Colonic mucosa (tissue), 4 donors: ENCODE data around the gene SLC25A48. TPM values are rescaled to one million over a fixed set of nuclear protein-coding genes. Genes with fewer than 3 reads are reported as not detected.

Source experiments
- DNase-seq: peaks from one replicate; pipeline ENCODE4 v3.0.0-alpha.2; 2020
- H3K27ac ChIP-seq: fragments of 200-600 bp; one replicate; pipeline ENCODE4 v1.8.0; 2021
- H3K27me3 ChIP-seq: fragments of 200-600 bp; one replicate; pipeline ENCODE4 v1.8.0; 2021
- H3K36me3 ChIP-seq: fragments of 200-600 bp; one replicate; pipeline ENCODE4 v1.8.0; 2021
- H3K4me1 ChIP-seq: fragments of 200-600 bp; one replicate; pipeline ENCODE4 v1.8.0; 2021; ENCODE audit warnings: mild to moderate bottlenecking
- H3K4me3 ChIP-seq: fragments of 200-600 bp; one replicate; pipeline ENCODE4 v1.8.0; 2021
- H3K9ac ChIP-seq, 2 donors: one replicate each; pipeline ENCODE4 v1.7.0; 2013; ENCODE audit warnings: control low read depth in 2 of 2, low read depth in 2 of 2, low read length in 2 of 2
- H3K9me3 ChIP-seq: fragments of 200-600 bp; one replicate; pipeline ENCODE4 v1.8.0; 2021
- intact Hi-C: fragments of 100-400 bp; cut with DNase I; formaldehyde crosslinking; loops from one replicate; pipeline ENCODE4 v1.14.1; 2022
- microRNA-seq: library from miRNA; unstranded; fragments of <30 nt; microRNA quantifications from one replicate; pipeline ENCODE4, GENCODE V29; 2019
- total RNA-seq, 2 donors: library from RNA; stranded (reverse); fragmentation: NEBNext Ultra II Directional in 1 of 2; extraction: Animal tissue kit (Norgen Biotek cat#: 25700) in 1 of 2; gene quantifications; one replicate each; pipeline ENCODE4 v1.2.1, GENCODE V29; 2021
- TF ChIP-seq, protein P1 (sequence below): fragments of 200-600 bp; IDR thresholded peaks from one replicate; pipeline ENCODE4 v1.8.0; 2022; ENCODE audit warnings: antibody characterized with exemption, mild to moderate bottlenecking
- donor health status: healthy.
- donor health status: DM: no; HTN: no; CAD: no.
- donor health status: DM: no; HTN: no; CAD: no.

The SLC25A48 gene
- total RNA-seq, 2 donors from 2014 or later, result 4.1 to 6.0 TPM

DNA sequence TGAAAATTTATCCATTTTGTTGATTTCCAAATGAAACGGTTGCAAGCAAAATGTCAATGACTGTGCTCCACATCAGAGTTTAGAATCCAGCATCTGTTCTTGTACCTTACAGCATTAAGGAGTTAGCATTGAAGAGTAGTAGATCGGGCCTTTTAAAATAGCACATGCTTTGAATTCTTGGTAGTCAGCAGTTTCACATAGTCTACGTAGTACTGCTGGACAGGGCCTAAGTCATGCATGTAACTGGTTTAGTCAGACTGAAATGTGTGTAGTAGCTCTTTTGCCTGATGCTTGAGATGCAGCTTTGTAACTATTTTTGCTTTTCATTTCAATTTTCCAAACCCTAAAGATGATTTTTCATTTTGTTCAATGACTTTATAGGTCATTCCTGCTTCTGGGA lies 100.5 kb downstream of the SLC25A48 start:
- H3K27ac ChIP-seq, result no peak overlapping the region
- intact Hi-C loops, result no loop called here
- H3K27me3 ChIP-seq, result peaks cover 20% of the 10 kb centered on the region
- TF ChIP-seq, protein P1, sequence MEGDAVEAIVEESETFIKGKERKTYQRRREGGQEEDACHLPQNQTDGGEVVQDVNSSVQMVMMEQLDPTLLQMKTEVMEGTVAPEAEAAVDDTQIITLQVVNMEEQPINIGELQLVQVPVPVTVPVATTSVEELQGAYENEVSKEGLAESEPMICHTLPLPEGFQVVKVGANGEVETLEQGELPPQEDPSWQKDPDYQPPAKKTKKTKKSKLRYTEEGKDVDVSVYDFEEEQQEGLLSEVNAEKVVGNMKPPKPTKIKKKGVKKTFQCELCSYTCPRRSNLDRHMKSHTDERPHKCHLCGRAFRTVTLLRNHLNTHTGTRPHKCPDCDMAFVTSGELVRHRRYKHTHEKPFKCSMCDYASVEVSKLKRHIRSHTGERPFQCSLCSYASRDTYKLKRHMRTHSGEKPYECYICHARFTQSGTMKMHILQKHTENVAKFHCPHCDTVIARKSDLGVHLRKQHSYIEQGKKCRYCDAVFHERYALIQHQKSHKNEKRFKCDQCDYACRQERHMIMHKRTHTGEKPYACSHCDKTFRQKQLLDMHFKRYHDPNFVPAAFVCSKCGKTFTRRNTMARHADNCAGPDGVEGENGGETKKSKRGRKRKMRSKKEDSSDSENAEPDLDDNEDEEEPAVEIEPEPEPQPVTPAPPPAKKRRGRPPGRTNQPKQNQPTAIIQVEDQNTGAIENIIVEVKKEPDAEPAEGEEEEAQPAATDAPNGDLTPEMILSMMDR, result no peak
- no peak overlapping the region for H3K9ac ChIP-seq
- no peaks in the 10 kb centered on the region for H3K36me3 ChIP-seq
- H3K4me1 ChIP-seq, result no peaks in the 10 kb centered on the region
- DNase-seq, result no peak
- H3K4me3 ChIP-seq, result no peak overlapping the region
- H3K9me3 ChIP-seq, result no peaks in the 10 kb centered on the region

DNA sequence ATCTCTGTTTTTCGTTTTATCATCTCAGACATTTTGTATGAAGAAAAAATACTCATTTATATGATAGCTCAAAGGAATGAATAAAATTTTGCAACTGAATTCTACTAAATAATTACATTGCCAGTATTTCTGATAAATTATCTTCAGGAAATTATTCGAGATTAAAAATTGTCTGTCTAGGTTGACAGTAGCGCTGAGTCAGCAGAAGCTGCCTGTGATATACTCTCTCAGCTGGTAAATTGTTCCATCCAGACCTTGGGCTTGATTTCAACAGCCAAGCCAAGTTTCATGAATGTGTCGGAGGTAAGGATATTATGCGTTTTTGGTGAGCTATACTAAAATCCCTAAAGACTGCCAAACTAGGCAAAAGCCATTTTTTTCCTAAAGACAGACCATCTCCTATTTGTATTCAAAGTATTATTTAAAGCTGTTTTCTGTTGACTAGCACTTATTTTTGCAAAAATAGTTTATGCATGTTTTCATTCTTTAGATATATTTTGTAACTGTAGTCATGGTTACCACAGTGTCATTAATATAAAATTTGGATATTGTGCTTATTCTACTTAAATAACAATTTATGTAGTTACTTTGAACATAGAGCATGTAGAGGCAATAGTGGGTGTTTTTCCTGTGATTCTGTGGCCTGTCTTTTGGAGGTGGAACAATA lies 102.9 kb downstream of the SLC25A48 start:
- Histone ChIP-seq H3K9me3 (no peaks in the 10 kb centered on the region), H3K27ac (no peak overlapping the region), H3K4me3 (no peak overlapping the region), H3K27me3 (no peaks in the 10 kb centered on the region), H3K36me3 (no peaks in the 10 kb centered on the region), H3K4me1 (no peaks in the 10 kb centered on the region), H3K9ac (no peak overlapping the region)
- intact Hi-C loops, result no loop called here
- TF ChIP-seq, protein P1, result no peak
- DNase-seq, result no peak

Small RNA genes lying within 50 kb of the gene (microRNA-seq; reads per million reads assigned to microRNA genes)
- gene MIR5692C1, result not detected

Other genes with a start within 250 kb of the SLC25A48 start
- not detected for gene IL9, start 61.2 kb downstream of the SLC25A48 start, total RNA-seq
- gene LECT2, start 120.3 kb downstream of the SLC25A48 start, total RNA-seq, result not detected
- 10 to 100 TPM; 47.5 to 63.3 TPM for gene TGFBI, start 194.3 kb downstream of the SLC25A48 start, total RNA-seq